Activated T-cell treated with anti-CD3 and anti-CD28 coated beads for 48 hours (primary cell): ENCODE results near the gene NMNAT1.
"Not testable (repeated sequence)": the region's sequence is repeated elsewhere in the genome, so short reads cannot be mapped to it uniquely, and the experiment has no call there.

Experiments
- DNase-seq: peaks from one replicate; pipeline ENCODE4 v3.0.0-alpha.2; 2020; ENCODE audit warnings: low read depth

Gene NMNAT1

GRCh38 chr1:10020086-10020485 is 76.8 kb downstream of the NMNAT1 start:
- DNase-seq: no peak

GRCh38 chr1:10020678-10021077 is 77.4 kb downstream of the NMNAT1 start:
- not testable (repeated sequence) for DNase-seq

- DNase-seq: not testable (repeated sequence)
These were observed 78.7 kb downstream of the NMNAT1 start for GRCh38 chr1:10021992-10022391.

GRCh38 chr1:10022656-10023055 is 79.4 kb downstream of the NMNAT1 start:
- DNase-seq: no peak

GRCh38 chr1:10025354-10025753 is 82.1 kb downstream of the NMNAT1 start:
- no peak for DNase-seq

GRCh38 chr1:10027027-10027426 is 83.8 kb downstream of the NMNAT1 start:
- no peak for DNase-seq

GRCh38 chr1:10028956-10029500 is 85.8 kb downstream of the NMNAT1 start:
- not testable (repeated sequence) for DNase-seq

- no peak for DNase-seq
These were observed 88.2 kb downstream of the NMNAT1 start for GRCh38 chr1:10031461-10031860.

GRCh38 chr1:10032590-10033358 is 89.5 kb downstream of the NMNAT1 start, which contains the start of gene UBE4B:
Gene UBE4B, plus strand, starts transcription at chr1:10032958. Its CDS starts 713 bp downstream, at chr1:10033671.
- DNase-seq: peak; percentile 100

GRCh38 chr1:10033359-10033845 is 90.1 kb downstream of the NMNAT1 start:
- peak; percentile 10 for DNase-seq
